H1 (cell line): ENCODE data around the gene DENND10. TPM values are rescaled to one million over a fixed set of nuclear protein-coding genes. Genes with fewer than 3 reads are reported as not detected.

ENCODE experiments used
- RBBP5 ChIP-seq: IDR thresholded peaks from 2 replicates; pipeline ENCODE4 v1.7.1; 2012; ENCODE audit warnings: low read depth, mild to moderate bottlenecking, inconsistent platforms, low read length, moderate library complexity, borderline replicate concordance
- polyA plus RNA-seq, 7 experiments: library from polyadenylated mRNA; depleted of rRNA in 3 of 7; stranded (reverse) in 5 of 7; unstranded in 2 of 7; fragments of >200 nt in 5 of 7; fragments of 200-250 nt in 2 of 7; gene quantifications; 1 replicate in 5 of 7; 2 replicates in 1 of 7; 4 replicates in 1 of 7; pipeline versions ENCODE4 v1.2.1 to v1.2.3, GENCODE V29; 2011 to 2013; ENCODE audit warnings: missing spikeins in 2 of 7, mixed read lengths in 2 of 7
- total RNA-seq: library from RNA; stranded (reverse); fragmentation: NEBNext Ultra II Directional; extraction: Animal tissue kit (Norgen Biotek cat#: 25700); gene quantifications from 2 replicates; pipeline ENCODE4 v1.2.1, GENCODE V29; 2021

The DENND10 gene
- total and polyA plus RNA-seq, 2 of the 8 experiments (the other 6 are each of a cell fraction or from before 2014, with no cell fraction given), result 49.3 to 64.4 TPM

GRCh38 chr10:119166118-119166500 is 62.2 kb downstream of the DENND10 start (continued):
- no peak for TF ChIP-seq RBBP5
